Chondrocyte (in vitro differentiated cells): ENCODE results near the gene SIGLEC9. TPM values are rescaled to one million over a fixed set of nuclear protein-coding genes. Genes with fewer than 3 reads are reported as not detected.

Source experiments
- DNase-seq: peaks from one replicate; pipeline ENCODE4 v3.0.0; 2021; ENCODE audit warnings: mixed read lengths, low spot score
- H3K27ac Mint-ChIP-seq: one replicate; pipeline ENCODE4 v1.8.0; 2021; ENCODE audit warnings: mild to moderate bottlenecking, moderate library complexity, mixed read lengths; ENCODE audit not compliant: unreplicated experiment
- H3K27me3 Mint-ChIP-seq: 2 replicates; pipeline ENCODE4 v1.8.0; 2021; ENCODE audit warnings: low read depth, mixed read lengths
- H3K36me3 Mint-ChIP-seq: 2 replicates; pipeline ENCODE4 v1.8.0; 2021; ENCODE audit warnings: low read depth, mixed read lengths
- H3K4me1 Mint-ChIP-seq: 2 replicates; pipeline ENCODE4 v1.8.0; 2021; ENCODE audit warnings: low read depth, mild to moderate bottlenecking, mixed read lengths
- H3K4me3 Mint-ChIP-seq: one replicate; pipeline ENCODE4 v1.8.0; 2021; ENCODE audit warnings: mild to moderate bottlenecking, moderate library complexity, mixed read lengths; ENCODE audit not compliant: unreplicated experiment
- H3K9me3 Mint-ChIP-seq: 2 replicates; pipeline ENCODE4 v1.8.0; 2021; ENCODE audit warnings: low read depth, mixed read lengths
- total RNA-seq: library from RNA; stranded (reverse); gene quantifications from 3 replicates; pipeline ENCODE4 v1.2.1, GENCODE V29; 2021
- TF ChIP-seq, protein P1 (sequence below): fragments of 200-600 bp; sonication (generic); IDR thresholded peaks from 2 replicates; pipeline ENCODE4 v1.5.0; 2021; ENCODE audit warnings: antibody characterized with exemption, mild to moderate bottlenecking, moderate library complexity

SIGLEC9 gene
- total RNA-seq, 1 donor from 2014 or later: not detected

DNA sequence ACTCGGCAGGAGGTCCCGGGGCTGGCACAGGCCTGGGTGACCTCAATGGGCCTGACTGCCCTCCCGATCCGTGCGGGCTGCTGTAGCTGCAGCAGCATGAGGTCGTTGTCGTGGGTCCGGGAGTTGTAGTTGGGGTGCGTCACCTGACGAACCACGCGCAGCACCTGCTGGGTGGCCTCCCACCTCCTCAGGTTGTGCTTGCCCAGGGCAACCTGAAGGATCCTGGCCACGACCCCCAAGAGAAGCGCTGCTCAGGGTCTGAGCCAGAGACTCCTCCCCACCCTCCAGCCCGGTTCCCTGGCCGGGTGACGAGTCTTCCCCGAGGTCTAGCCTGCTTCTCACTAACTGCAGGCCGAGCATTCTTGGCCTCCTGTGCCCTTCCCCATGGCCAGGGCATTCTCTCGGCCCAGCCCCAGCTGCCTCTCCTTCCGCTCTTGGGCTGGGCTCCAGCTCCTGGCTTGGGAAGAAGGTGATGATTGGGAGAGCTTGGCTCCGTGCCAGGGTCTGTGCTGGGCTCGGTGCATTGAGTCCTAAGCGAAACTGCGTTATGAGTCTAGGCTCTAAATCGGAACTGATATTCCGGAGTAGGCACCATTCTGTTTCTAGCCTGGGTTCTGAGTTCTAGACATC is 45.1 kb upstream of the SIGLEC9 start:
- Mint-ChIP-seq H3K4me1 (no peaks in the 10 kb centered on the region), H3K9me3 (no peaks in the 10 kb centered on the region), H3K4me3 (no peak overlapping the region), H3K27me3 (peaks cover 15% of the 10 kb centered on the region), H3K27ac (no peak overlapping the region), H3K36me3 (no peaks in the 10 kb centered on the region)
- TF ChIP-seq, protein P1, sequence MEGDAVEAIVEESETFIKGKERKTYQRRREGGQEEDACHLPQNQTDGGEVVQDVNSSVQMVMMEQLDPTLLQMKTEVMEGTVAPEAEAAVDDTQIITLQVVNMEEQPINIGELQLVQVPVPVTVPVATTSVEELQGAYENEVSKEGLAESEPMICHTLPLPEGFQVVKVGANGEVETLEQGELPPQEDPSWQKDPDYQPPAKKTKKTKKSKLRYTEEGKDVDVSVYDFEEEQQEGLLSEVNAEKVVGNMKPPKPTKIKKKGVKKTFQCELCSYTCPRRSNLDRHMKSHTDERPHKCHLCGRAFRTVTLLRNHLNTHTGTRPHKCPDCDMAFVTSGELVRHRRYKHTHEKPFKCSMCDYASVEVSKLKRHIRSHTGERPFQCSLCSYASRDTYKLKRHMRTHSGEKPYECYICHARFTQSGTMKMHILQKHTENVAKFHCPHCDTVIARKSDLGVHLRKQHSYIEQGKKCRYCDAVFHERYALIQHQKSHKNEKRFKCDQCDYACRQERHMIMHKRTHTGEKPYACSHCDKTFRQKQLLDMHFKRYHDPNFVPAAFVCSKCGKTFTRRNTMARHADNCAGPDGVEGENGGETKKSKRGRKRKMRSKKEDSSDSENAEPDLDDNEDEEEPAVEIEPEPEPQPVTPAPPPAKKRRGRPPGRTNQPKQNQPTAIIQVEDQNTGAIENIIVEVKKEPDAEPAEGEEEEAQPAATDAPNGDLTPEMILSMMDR: no peak
- DNase-seq: no peak

GRCh38 chr19:51081476-51081875 is 43.2 kb upstream of the SIGLEC9 start:
- TF ChIP-seq, protein P1: no peak
- Mint-ChIP-seq H3K36me3 (no peaks in the 10 kb centered on the region), H3K4me1 (no peaks in the 10 kb centered on the region), H3K27ac (no peak overlapping the region), H3K9me3 (no peaks in the 10 kb centered on the region), H3K4me3 (no peak overlapping the region), H3K27me3 (peaks cover 13% of the 10 kb centered on the region)
- DNase-seq: no peak

DNA sequence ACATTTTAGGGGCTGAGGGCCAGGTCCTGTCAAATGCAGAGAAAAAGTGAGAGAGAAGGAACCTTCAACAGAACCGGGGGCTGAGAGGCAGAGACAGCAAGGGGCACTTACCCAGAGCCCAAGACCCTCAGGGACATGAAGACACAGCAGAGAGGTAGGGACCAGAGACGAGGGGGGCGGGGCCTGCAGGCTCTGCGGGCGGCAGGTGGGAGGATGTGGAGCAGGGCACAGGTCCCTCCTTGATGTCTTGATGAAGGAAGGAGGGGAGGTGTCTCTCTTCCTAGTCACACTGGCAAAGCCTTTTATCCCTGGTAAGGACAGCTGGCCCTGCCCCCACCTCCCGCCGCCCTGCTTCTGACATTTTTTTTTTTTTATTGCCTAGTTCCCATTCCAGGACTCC is 42.1 kb upstream of the SIGLEC9 start, which contains the start of gene KLK14:
Gene KLK14, minus strand, starts transcription at position 277 of the 400 bp plus-strand sequence. Its CDS starts 273 bp downstream, at position 4.
- peaks cover 13% of the 10 kb centered on the region for H3K27me3 Mint-ChIP-seq
- no peaks in the 10 kb centered on the region for H3K9me3 Mint-ChIP-seq
- DNase-seq: no peak
- peaks cover 2% of the 10 kb centered on the region for H3K36me3 Mint-ChIP-seq
- H3K4me3 Mint-ChIP-seq: no peak within 1 kb of the TSS
- H3K27ac Mint-ChIP-seq: no peak within 1 kb of the TSS
- no peaks in the 10 kb centered on the region for H3K4me1 Mint-ChIP-seq
- TF ChIP-seq, protein P1: no peak

- H3K4me3 Mint-ChIP-seq: no peak overlapping the region
- peaks cover 13% of the 10 kb centered on the region for H3K27me3 Mint-ChIP-seq
- TF ChIP-seq, protein P1: no peak
- H3K27ac Mint-ChIP-seq: no peak overlapping the region
- no peaks in the 10 kb centered on the region for H3K4me1 Mint-ChIP-seq
- no peaks in the 10 kb centered on the region for H3K9me3 Mint-ChIP-seq
- DNase-seq: no peak
- peaks cover 2% of the 10 kb centered on the region for H3K36me3 Mint-ChIP-seq
These were observed 41.5 kb upstream of the SIGLEC9 start for GRCh38 chr19:51083181-51083580.

DNA sequence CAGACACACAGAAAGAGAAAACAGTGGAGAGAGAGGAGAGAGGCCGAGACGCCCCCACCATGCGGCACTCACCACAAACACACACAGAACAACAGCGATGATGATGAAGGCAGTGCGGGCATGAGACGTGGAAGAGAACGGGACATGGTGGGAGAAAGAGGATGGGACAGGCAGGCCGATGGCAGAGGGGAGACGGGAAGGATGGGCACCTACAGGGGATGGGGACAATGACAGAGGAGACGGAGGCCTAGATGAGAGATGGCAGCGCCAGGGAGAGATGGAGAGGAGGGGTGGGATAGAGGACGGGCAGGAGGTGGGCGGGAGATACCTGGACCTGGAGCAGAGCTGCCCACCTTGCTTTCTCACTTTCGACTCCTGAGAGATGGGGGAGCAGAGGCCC is 40.9 kb upstream of the SIGLEC9 start:
- H3K4me3 Mint-ChIP-seq: no peak overlapping the region
- peaks cover 13% of the 10 kb centered on the region for H3K27me3 Mint-ChIP-seq
- TF ChIP-seq, protein P1: no peak
- no peaks in the 10 kb centered on the region for H3K9me3 Mint-ChIP-seq
- H3K27ac Mint-ChIP-seq: no peak overlapping the region
- no peak for DNase-seq
- H3K4me1 Mint-ChIP-seq: no peaks in the 10 kb centered on the region
- peaks cover 2% of the 10 kb centered on the region for H3K36me3 Mint-ChIP-seq
